WTC11 (cell line): ENCODE data around the gene IGLL5.

Experiments used
- ARID4B ChIP-seq: sonication (generic); formaldehyde crosslinking; IDR thresholded peaks from 2 replicates; pipeline ENCODE4 v1.8.0; 2023; ENCODE audit warnings: missing genetic modification reagents, mild to moderate bottlenecking, borderline replicate concordance
- ATF6 ChIP-seq: sonication (generic); formaldehyde crosslinking; IDR thresholded peaks from 2 replicates; pipeline ENCODE4 v1.8.1; 2023; ENCODE audit warnings: mild to moderate bottlenecking, missing genetic modification reagents
- CREM ChIP-seq: sonication (generic); formaldehyde crosslinking; IDR thresholded peaks from 2 replicates; pipeline ENCODE4 v1.8.1; 2022; ENCODE audit warnings: mild to moderate bottlenecking, missing genetic modification reagents, moderate library complexity
- CTCF ChIP-seq: fragments of 200-600 bp; IDR thresholded peaks from 2 replicates; pipeline ENCODE4 v1.8.0; 2022; ENCODE audit warnings: antibody characterized with exemption
- ELF4 ChIP-seq: sonication (generic); formaldehyde crosslinking; IDR thresholded peaks from 2 replicates; pipeline ENCODE4 v1.8.1; 2022; ENCODE audit warnings: low read depth, mild to moderate bottlenecking, moderate library complexity, missing genetic modification reagents
- FOXJ3 ChIP-seq: sonication (generic); formaldehyde crosslinking; IDR thresholded peaks from 2 replicates; pipeline ENCODE4 v1.9.0; 2021; ENCODE audit warnings: missing genetic modification reagents, mild to moderate bottlenecking, borderline replicate concordance
- FOXK1 ChIP-seq: sonication (generic); formaldehyde crosslinking; IDR thresholded peaks from 2 replicates; pipeline ENCODE4 v1.8.0; 2022; ENCODE audit warnings: mild to moderate bottlenecking, moderate library complexity, missing genetic modification reagents
- GRHL2 ChIP-seq: fragments of 250-450 bp; sonication (Bioruptor Pico); IDR thresholded peaks from 2 replicates; pipeline ENCODE4 v1.8.0; 2022; ENCODE audit warnings: mild to moderate bottlenecking, moderate library complexity; ENCODE audit not compliant: insufficient replicate concordance, severe bottlenecking
- MAX ChIP-seq: sonication (generic); formaldehyde crosslinking; IDR thresholded peaks from 2 replicates; pipeline ENCODE4 v1.8.0; 2022; ENCODE audit warnings: mild to moderate bottlenecking, missing genetic modification reagents
- NR2C2 ChIP-seq: sonication (generic); formaldehyde crosslinking; IDR thresholded peaks from 2 replicates; pipeline ENCODE4 v1.8.0; 2022; ENCODE audit warnings: mild to moderate bottlenecking, missing genetic modification reagents
- SP1 ChIP-seq: sonication (generic); formaldehyde crosslinking; conservative IDR thresholded peaks from 2 replicates; pipeline ENCODE4 v1.8.1; 2022; ENCODE audit warnings: missing genetic modification reagents
- USF2 ChIP-seq: sonication (generic); formaldehyde crosslinking; IDR thresholded peaks from 2 replicates; pipeline ENCODE4 v1.8.1; 2023; ENCODE audit warnings: mild to moderate bottlenecking, missing genetic modification reagents, moderate library complexity
- ZBTB21 ChIP-seq: sonication (generic); formaldehyde crosslinking; IDR thresholded peaks from 2 replicates; pipeline ENCODE4 v1.8.1; 2023; ENCODE audit warnings: mild to moderate bottlenecking, missing genetic modification reagents, borderline replicate concordance
- ZNF263 ChIP-seq: sonication (generic); formaldehyde crosslinking; IDR thresholded peaks from 2 replicates; pipeline ENCODE4 v1.8.1; 2022; ENCODE audit warnings: low read depth, mild to moderate bottlenecking, moderate library complexity, missing genetic modification reagents

GRCh38 chr22:22934543-22935055 lies 47.0 kb downstream of the IGLL5 start:
- no peak for TF ChIP-seq ATF6 (CRISPR knock-in tag)
- no peak for TF ChIP-seq CTCF
- TF ChIP-seq NR2C2 (CRISPR knock-in tag): no peak
- TF ChIP-seq MAX (CRISPR knock-in tag): no peak
- no peak for TF ChIP-seq FOXJ3 (CRISPR knock-in tag)
- TF ChIP-seq ZBTB21 (CRISPR knock-in tag): no peak
- no peak for TF ChIP-seq SP1 (CRISPR knock-in tag)
- TF ChIP-seq ZNF263: no peak
- no peak for TF ChIP-seq FOXK1 (CRISPR knock-in tag)
- no peak for TF ChIP-seq GRHL2 (CRISPR knock-in tag)
- no peak for TF ChIP-seq CREM (CRISPR knock-in tag)
- TF ChIP-seq USF2 (CRISPR knock-in tag): no peak
- TF ChIP-seq ARID4B (CRISPR knock-in tag): no peak
- no peak for TF ChIP-seq ELF4 (CRISPR knock-in tag)
